LNCAP (cell line): Measurements from ENCODE around the gene PLIN1.

ENCODE experiments used
- CTCF ChIP-seq: fragments of 450-650 bp; IDR thresholded peaks from 2 replicates; pipeline ENCODE4 v1.5.1; 2017; ENCODE audit warnings: mild to moderate bottlenecking

PLIN1 gene

GRCh38 chr15:89670971-89671560, 8.1 kb downstream of the PLIN1 start:
- TF ChIP-seq CTCF, result no peak

- TF ChIP-seq CTCF, result no peak
These were observed 9.2 kb downstream of the PLIN1 start for GRCh38 chr15:89669941-89670340.

- no peak for TF ChIP-seq CTCF
These were observed 9.8 kb downstream of the PLIN1 start for GRCh38 chr15:89669309-89669865.

GRCh38 chr15:89668171-89668570, 11.0 kb downstream of the PLIN1 start:
- no peak for TF ChIP-seq CTCF

GRCh38 chr15:89667706-89667960, 11.5 kb downstream of the PLIN1 start:
- TF ChIP-seq CTCF, result no peak

- no peak for TF ChIP-seq CTCF
These were observed 12.1 kb downstream of the PLIN1 start for GRCh38 chr15:89666858-89667705.

- TF ChIP-seq CTCF, result no peak
These were observed 12.8 kb downstream of the PLIN1 start for GRCh38 chr15:89666184-89666857.
